ENCODE data around the gene ZEB2. TPM values are rescaled to one million over a fixed set of nuclear protein-coding genes. Genes with fewer than 3 reads are reported as not detected.

ZEB2 gene
- total RNA-seq, 1 experiment from 2014 or later, result 1.2 TPM

DNA sequence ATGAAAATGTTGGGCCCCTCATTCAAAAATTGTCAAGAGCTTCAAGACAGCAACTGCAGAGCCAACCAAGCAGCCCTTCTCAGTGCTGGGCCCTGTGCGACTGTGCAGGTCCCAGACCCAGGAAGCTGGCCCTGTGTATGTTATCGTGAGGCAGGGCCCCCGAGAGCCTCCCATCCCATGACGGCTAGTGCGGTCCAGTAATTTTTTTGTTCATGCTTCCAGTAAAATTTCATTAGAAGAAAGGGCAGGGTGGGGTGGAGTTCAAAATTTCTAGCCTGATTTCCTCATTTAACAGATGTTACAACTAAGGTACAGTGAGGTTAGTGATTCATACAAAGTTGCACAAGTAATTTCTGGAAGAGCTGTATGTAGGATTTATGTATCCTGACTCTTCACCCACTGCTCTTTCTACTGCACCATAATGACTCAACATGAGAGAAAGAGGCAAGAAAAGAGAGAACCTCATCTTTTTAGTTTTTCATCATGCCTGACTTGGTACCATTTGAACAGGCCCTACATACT, 105.5 kb downstream of the ZEB2 start:
- H3K4me3 Mint-ChIP-seq, result no peak overlapping the region
- no peak overlapping the region for H3K23ac ChIP-seq (ENCODE audit: insufficient read length, low read depth, low read length)
- H3K9ac ChIP-seq (ENCODE audit: extremely low read depth, insufficient read length, low read length), result no peak overlapping the region
- no peaks in the 10 kb centered on the region; a peak in 2 of 5 replicates for H3K9me3 Mint-ChIP-seq
- no peaks in the 10 kb centered on the region for H3K23me2 ChIP-seq (ENCODE audit: insufficient read length, low read depth, low read length, poor library complexity, severe bottlenecking)
- H3K79me2 ChIP-seq (ENCODE audit: insufficient read depth, low read length), result no peaks in the 10 kb centered on the region
- H3K79me1 ChIP-seq (ENCODE audit: insufficient read depth, low read depth, low read length, poor library complexity, severe bottlenecking), result no peaks in the 10 kb centered on the region
- DNase-seq, result no peak
- H3K14ac ChIP-seq (ENCODE audit: insufficient read depth, low read length), result no peak overlapping the region
- no peak overlapping the region for H2BK5ac ChIP-seq (ENCODE audit: insufficient read length, low read length)
- H2AK5ac ChIP-seq (ENCODE audit: insufficient read length, low read length), result no peak overlapping the region
- no peak overlapping the region for H3K18ac ChIP-seq (ENCODE audit: insufficient read length, low read depth, low read length)
- WGBS (ENCODE audit: extremely low coverage, insufficient read length, low lambda C conversion rate), result no CpG with 5 or more reads among the region's 5 CpGs
- H2BK20ac ChIP-seq (ENCODE audit: low read depth, low read length, poor library complexity, severe bottlenecking), result no peak overlapping the region
- no peak overlapping the region for H3K4ac ChIP-seq (ENCODE audit: low read depth, low read length)
- no peak overlapping the region for H4K5ac ChIP-seq (ENCODE audit: insufficient read length, low read depth, low read length)
- H3K56ac ChIP-seq (ENCODE audit: insufficient read length, low read depth, low read length), result no peak overlapping the region
- no peak overlapping the region for H2BK15ac ChIP-seq (ENCODE audit: low read depth, low read length)
- no peak overlapping the region for H2BK120ac ChIP-seq (ENCODE audit: low read depth, low read length, poor library complexity, severe bottlenecking)
- no peaks in the 10 kb centered on the region for H3K27me3 ChIP-seq (ENCODE audit: insufficient read depth, low read length)
- no peak overlapping the region for H3T11ph ChIP-seq (ENCODE audit: low read length)
- no peak overlapping the region for H3K4me2 ChIP-seq (ENCODE audit: insufficient read depth, insufficient read length, low read length)
- no peak overlapping the region for H3K27ac ChIP-seq (ENCODE audit: insufficient read length, low read depth, low read length)
- TF ChIP-seq CTCF (conservative IDR thresholded peaks at IDR 0.05), result no peak
- no peaks in the 10 kb centered on the region for H3K27me3 Mint-ChIP-seq (ENCODE audit: low read depth)
- H3K36me3 Mint-ChIP-seq (ENCODE audit: insufficient read depth in 1 of 3, low read depth in 3 of 3), result no peaks in the 10 kb centered on the region; a peak in 2 of 7 replicates
- H2BK12ac ChIP-seq (ENCODE audit: insufficient read length, low read depth, low read length), result no peak overlapping the region
- H4K8ac ChIP-seq (replicated peaks; ENCODE audit: insufficient read length, low read depth, low read length), result no peak overlapping the region
- H3K9me3 ChIP-seq (ENCODE audit: control insufficient read depth, low read depth, low read length), result no peaks in the 10 kb centered on the region
- no peak overlapping the region for H2AFZ ChIP-seq (ENCODE audit: low read length)
- no peak overlapping the region for H4K91ac ChIP-seq (ENCODE audit: insufficient read length, low read depth, low read length)
- H3K27ac Mint-ChIP-seq, result peak overlapping the region in 1 of 3 experiments; percentile 53; a peak in 1 of 7 replicates
- H3K4me1 Mint-ChIP-seq, result peaks cover 11 to 15% of the 10 kb centered on the region in 2 experiments
- no peaks in the 10 kb centered on the region for H4K20me1 ChIP-seq (ENCODE audit: control insufficient read depth, insufficient read depth, insufficient read length)
- H3K4me1 ChIP-seq (ENCODE audit: insufficient read depth, low read length), result peaks cover 6% of the 10 kb centered on the region; the same call in 1 of the 2 replicates

Measured in H9 (cell line).